ENCODE data around the gene SHLD2. TPM values are rescaled to one million over a fixed set of nuclear protein-coding genes. Genes with fewer than 3 reads are reported as not detected.
"Not testable (repeated sequence)": the region's sequence is repeated elsewhere in the genome, so short reads cannot be mapped to it uniquely, and the experiment has no call there.

SHLD2 gene
- total RNA-seq, 2 experiments from 2014 or later: 34.3 to 37.3 TPM

GRCh38 chr10:87186016-87186415 is 91.0 kb downstream of the SHLD2 start:
- H2AFZ ChIP-seq (ENCODE audit: low read length); intact Hi-C loops (cut with micrococcal nuclease; ENCODE audit: unreplicated experiment); H3K4me3 ChIP-seq (ENCODE audit: low read depth, low read length, poor library complexity, severe bottlenecking); DNase-seq (ENCODE audit: low spot score); BruUV-seq (replicated peaks); H4K20me1 ChIP-seq (ENCODE audit: insufficient read depth, low read length); CTCF ChIA-PET (ENCODE audit: unreplicated experiment); H3K4me2 ChIP-seq (ENCODE audit: low read length); H3K9me2 ChIP-seq (ENCODE audit: insufficient read depth, low read length); H3K27ac ChIP-seq (ENCODE audit: low read depth, low read length, poor library complexity, severe bottlenecking); H3K4me1 ChIP-seq (ENCODE audit: insufficient read depth, low read length, poor library complexity, severe bottlenecking); POLR2A ChIA-PET; H3K79me2 ChIP-seq (ENCODE audit: insufficient read depth, low read depth, low read length); H3K9me3 ChIP-seq (ENCODE audit: low read length): not testable (repeated sequence)
- peaks cover 34% of the 10 kb centered on the region for H3K36me3 ChIP-seq (ENCODE audit: insufficient read depth, low read length)

DNA sequence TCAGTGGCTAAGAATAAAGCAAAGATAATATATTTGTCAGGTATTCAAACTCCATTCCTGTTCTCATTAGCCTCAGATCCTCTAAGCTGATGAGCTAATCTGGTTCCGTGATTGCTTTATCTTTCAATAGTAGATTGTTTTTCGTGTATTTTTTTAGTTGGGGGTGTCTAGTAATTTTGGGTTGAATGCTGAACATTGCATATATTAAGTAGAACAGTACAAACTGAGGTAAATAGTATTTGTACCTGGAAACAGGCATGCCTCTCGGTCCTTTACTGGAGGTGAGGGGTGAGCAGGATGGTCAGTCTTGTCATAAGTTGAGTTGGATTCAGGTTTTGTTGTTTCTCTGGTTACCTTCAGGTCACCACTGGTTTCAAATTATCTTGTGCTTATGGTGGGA is 92.6 kb downstream of the SHLD2 start:
- H3K27ac ChIP-seq (ENCODE audit: low read depth, low read length, poor library complexity, severe bottlenecking); H3K79me2 ChIP-seq (ENCODE audit: insufficient read depth, low read depth, low read length); DNase-seq (ENCODE audit: low spot score); H2AFZ ChIP-seq (ENCODE audit: low read length); BruUV-seq (replicated peaks); H3K9me2 ChIP-seq (ENCODE audit: insufficient read depth, low read length); POLR2A ChIA-PET; intact Hi-C loops (cut with micrococcal nuclease; ENCODE audit: unreplicated experiment); H3K4me3 ChIP-seq (ENCODE audit: low read depth, low read length, poor library complexity, severe bottlenecking); CTCF ChIA-PET (ENCODE audit: unreplicated experiment); H3K4me1 ChIP-seq (ENCODE audit: insufficient read depth, low read length, poor library complexity, severe bottlenecking); H4K20me1 ChIP-seq (ENCODE audit: insufficient read depth, low read length); H3K4me2 ChIP-seq (ENCODE audit: low read length); H3K9me3 ChIP-seq (ENCODE audit: low read length): not testable (repeated sequence)
- H3K36me3 ChIP-seq (ENCODE audit: insufficient read depth, low read length): peaks cover 31% of the 10 kb centered on the region

GRCh38 chr10:87191841-87192240 is 96.8 kb downstream of the SHLD2 start:
- H2AFZ ChIP-seq (ENCODE audit: low read length); H3K4me1 ChIP-seq (ENCODE audit: insufficient read depth, low read length, poor library complexity, severe bottlenecking); H3K27ac ChIP-seq (ENCODE audit: low read depth, low read length, poor library complexity, severe bottlenecking); POLR2A ChIA-PET; H3K9me3 ChIP-seq (ENCODE audit: low read length); H3K4me2 ChIP-seq (ENCODE audit: low read length); BruUV-seq (replicated peaks); H4K20me1 ChIP-seq (ENCODE audit: insufficient read depth, low read length); H3K79me2 ChIP-seq (ENCODE audit: insufficient read depth, low read depth, low read length); intact Hi-C loops (cut with micrococcal nuclease; ENCODE audit: unreplicated experiment); H3K4me3 ChIP-seq (ENCODE audit: low read depth, low read length, poor library complexity, severe bottlenecking); DNase-seq (ENCODE audit: low spot score); CTCF ChIA-PET (ENCODE audit: unreplicated experiment); H3K9me2 ChIP-seq (ENCODE audit: insufficient read depth, low read length): not testable (repeated sequence)
- peaks cover 20% of the 10 kb centered on the region for H3K36me3 ChIP-seq (ENCODE audit: insufficient read depth, low read length)

DNA sequence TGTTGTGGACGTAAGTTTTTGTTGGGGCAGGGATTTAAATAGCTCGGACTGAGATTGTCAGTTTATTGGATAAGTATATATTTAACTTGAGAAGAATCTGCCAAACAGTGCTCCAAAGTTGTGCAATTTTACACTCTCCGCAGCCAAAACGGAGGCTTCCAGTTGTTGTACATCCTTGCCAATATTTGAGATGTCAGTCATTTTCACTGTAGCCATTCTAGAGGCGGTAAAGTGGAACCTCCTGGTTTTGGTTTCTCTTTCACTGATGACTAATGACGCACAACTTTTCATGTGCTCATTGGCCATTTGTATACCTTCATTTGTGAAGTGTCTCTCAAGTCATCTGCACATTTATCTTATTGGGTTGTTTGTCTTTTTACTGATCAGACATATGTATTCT is 105.9 kb downstream of the SHLD2 start:
- peak; percentile 45 for DNase-seq (ENCODE audit: low spot score)
- POLR2A ChIA-PET: not testable (repeated sequence)

GRCh38 chr10:87204801-87205200 is 109.8 kb downstream of the SHLD2 start:
- POLR2A ChIA-PET; H3K4me3 ChIP-seq (ENCODE audit: low read depth, low read length, poor library complexity, severe bottlenecking); H3K4me2 ChIP-seq (ENCODE audit: low read length); H3K79me2 ChIP-seq (ENCODE audit: insufficient read depth, low read depth, low read length); H3K27ac ChIP-seq (ENCODE audit: low read depth, low read length, poor library complexity, severe bottlenecking); H3K4me1 ChIP-seq (ENCODE audit: insufficient read depth, low read length, poor library complexity, severe bottlenecking); H4K20me1 ChIP-seq (ENCODE audit: insufficient read depth, low read length); DNase-seq (ENCODE audit: low spot score); CTCF ChIA-PET (ENCODE audit: unreplicated experiment); H3K9me2 ChIP-seq (ENCODE audit: insufficient read depth, low read length); H3K9me3 ChIP-seq (ENCODE audit: low read length); intact Hi-C loops (cut with micrococcal nuclease; ENCODE audit: unreplicated experiment); BruUV-seq (replicated peaks); H3K36me3 ChIP-seq (ENCODE audit: insufficient read depth, low read length); H2AFZ ChIP-seq (ENCODE audit: low read length): not testable (repeated sequence)

More for the DNA sequence above, 105.9 kb downstream of the SHLD2 start:
- H3K4me3 ChIP-seq (ENCODE audit: low read depth, low read length, poor library complexity, severe bottlenecking): peak overlapping the region; percentile 38
- H3K9me2 ChIP-seq (ENCODE audit: insufficient read depth, low read length); intact Hi-C loops (cut with micrococcal nuclease; ENCODE audit: unreplicated experiment); H3K4me1 ChIP-seq (ENCODE audit: insufficient read depth, low read length, poor library complexity, severe bottlenecking); H4K20me1 ChIP-seq (ENCODE audit: insufficient read depth, low read length); H3K9me3 ChIP-seq (ENCODE audit: low read length); H2AFZ ChIP-seq (ENCODE audit: low read length); H3K36me3 ChIP-seq (ENCODE audit: insufficient read depth, low read length); H3K79me2 ChIP-seq (ENCODE audit: insufficient read depth, low read depth, low read length); BruUV-seq (replicated peaks); H3K27ac ChIP-seq (ENCODE audit: low read depth, low read length, poor library complexity, severe bottlenecking); CTCF ChIA-PET (ENCODE audit: unreplicated experiment): not testable (repeated sequence)
- peak overlapping the region; percentile 50; the same call in 1 of the 2 replicates for H3K4me2 ChIP-seq (ENCODE audit: low read length)

DNA sequence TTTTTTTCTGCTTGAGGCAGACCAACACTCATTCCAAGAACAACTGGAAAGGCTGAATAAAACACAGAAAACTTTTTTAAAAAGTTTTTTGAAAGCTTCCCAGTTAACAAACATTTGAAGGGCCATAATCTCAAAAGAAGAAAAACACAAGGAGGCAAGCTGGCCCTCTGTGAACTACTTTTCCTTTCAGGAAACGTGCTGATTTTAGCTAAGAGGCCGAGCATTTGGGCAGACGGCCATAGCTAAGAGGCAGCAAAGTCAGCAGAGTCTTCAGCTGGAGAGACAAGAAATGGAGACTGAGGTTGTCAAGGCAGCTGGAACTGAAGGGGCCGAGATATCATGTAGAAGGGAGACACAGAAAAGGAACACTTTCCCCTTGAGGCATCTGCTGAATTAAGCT is 111.9 kb downstream of the SHLD2 start:
- not testable (repeated sequence) for BruUV-seq (replicated peaks); H3K4me3 ChIP-seq (ENCODE audit: low read depth, low read length, poor library complexity, severe bottlenecking)
- CTCF ChIA-PET (ENCODE audit: unreplicated experiment): interaction anchor here (0.6 kb wide), 1 partner anchor 262 kb away, joined by 4 read pairs; no protein-coding TSS in a partner anchor

DNA sequence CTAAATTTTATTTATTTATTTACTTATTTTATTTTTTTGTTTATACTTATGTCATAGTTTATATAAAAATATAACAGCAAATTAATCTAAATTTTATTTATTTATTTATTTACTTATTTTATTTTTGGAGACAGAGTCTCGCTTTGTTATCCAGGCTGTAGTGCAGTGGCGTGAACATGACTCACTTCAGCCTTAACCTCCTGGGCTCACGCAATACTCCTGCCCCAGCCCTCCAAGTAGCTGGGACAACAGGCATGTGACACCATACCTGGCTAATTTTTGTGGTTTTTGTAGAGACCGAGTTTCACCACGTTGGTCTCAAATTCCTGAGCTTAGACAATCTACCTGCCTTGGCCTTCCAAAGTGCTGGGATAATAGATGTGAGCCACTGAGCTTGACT is 115.3 kb downstream of the SHLD2 start:
- CTCF ChIA-PET (ENCODE audit: unreplicated experiment); BruUV-seq (replicated peaks); DNase-seq (ENCODE audit: low spot score): not testable (repeated sequence)

More for the DNA sequence above, 111.9 kb downstream of the SHLD2 start:
- DNase-seq (ENCODE audit: low spot score); H3K79me2 ChIP-seq (ENCODE audit: insufficient read depth, low read depth, low read length); H2AFZ ChIP-seq (ENCODE audit: low read length); intact Hi-C loops (cut with micrococcal nuclease; ENCODE audit: unreplicated experiment); H4K20me1 ChIP-seq (ENCODE audit: insufficient read depth, low read length); POLR2A ChIA-PET; H3K36me3 ChIP-seq (ENCODE audit: insufficient read depth, low read length); H3K4me2 ChIP-seq (ENCODE audit: low read length); H3K4me1 ChIP-seq (ENCODE audit: insufficient read depth, low read length, poor library complexity, severe bottlenecking); H3K9me2 ChIP-seq (ENCODE audit: insufficient read depth, low read length); H3K9me3 ChIP-seq (ENCODE audit: low read length); H3K27ac ChIP-seq (ENCODE audit: low read depth, low read length, poor library complexity, severe bottlenecking): not testable (repeated sequence)

More for the DNA sequence above, 115.3 kb downstream of the SHLD2 start:
- H3K79me2 ChIP-seq (ENCODE audit: insufficient read depth, low read depth, low read length); H3K36me3 ChIP-seq (ENCODE audit: insufficient read depth, low read length); H3K4me3 ChIP-seq (ENCODE audit: low read depth, low read length, poor library complexity, severe bottlenecking); H3K27ac ChIP-seq (ENCODE audit: low read depth, low read length, poor library complexity, severe bottlenecking); H3K9me3 ChIP-seq (ENCODE audit: low read length); H3K9me2 ChIP-seq (ENCODE audit: insufficient read depth, low read length); H3K4me2 ChIP-seq (ENCODE audit: low read length); H2AFZ ChIP-seq (ENCODE audit: low read length); POLR2A ChIA-PET; H4K20me1 ChIP-seq (ENCODE audit: insufficient read depth, low read length); intact Hi-C loops (cut with micrococcal nuclease; ENCODE audit: unreplicated experiment); H3K4me1 ChIP-seq (ENCODE audit: insufficient read depth, low read length, poor library complexity, severe bottlenecking): not testable (repeated sequence)

Measured in OCI-LY7 (cell line).